Fibroblast of villous mesenchyme (primary cell): ENCODE measurements around the gene DARS2. TPM values are rescaled to one million over a fixed set of nuclear protein-coding genes. Genes with fewer than 3 reads are reported as not detected.
"Not testable (repeated sequence)": the region's sequence is repeated elsewhere in the genome, so short reads cannot be mapped to it uniquely, and the experiment has no call there.

Experiments
- DNase-seq: peaks from one replicate; pipeline ENCODE4 v3.0.0-alpha.2; 2010; ENCODE audit warnings: low read depth
- H3K4me3 ChIP-seq: 2 replicates; pipeline ENCODE4 v1.5.1; 2011; ENCODE audit warnings: low read depth, mild to moderate bottlenecking, low read length
- CTCF ChIP-seq: IDR thresholded peaks from 2 replicates; pipeline ENCODE4 v1.5.1; 2012; ENCODE audit warnings: low read depth, mild to moderate bottlenecking, low read length; ENCODE audit not compliant: insufficient read depth
- total RNA-seq: library from RNA; depleted of rRNA; stranded (reverse); fragments of >200 nt; gene quantifications from 2 replicates; pipeline ENCODE4 v1.2.3, GENCODE V29; 2012

DARS2 gene
- total RNA-seq = 20.6 and 31.5 TPM in 2 replicates

- no peak for TF ChIP-seq CTCF
- DNase-seq = peak; percentile 99
- H3K4me3 ChIP-seq = peak within 1 kb of the TSS; percentile 78
Measured at GRCh38 chr1:173824315-173825081, at the start of gene DARS2, which contains the start of gene CENPL. DARS2 (plus strand) TSS chr1:173824673; CDS start chr1:173825230, 557 bp downstream. CENPL (minus strand) TSS chr1:173824883; CDS start chr1:173811299, 13,584 bp downstream.

- H3K4me3 ChIP-seq = no peak overlapping the region
- no peak for DNase-seq
- TF ChIP-seq CTCF = no peak
Measured at GRCh38 chr1:173775578-173776226, 48.8 kb upstream of the DARS2 start.

GRCh38 chr1:173779936-173780335, 44.5 kb upstream of the DARS2 start:
- TF ChIP-seq CTCF = no peak
- DNase-seq = peak; percentile 58
- H3K4me3 ChIP-seq = no peak overlapping the region

- no peak overlapping the region for H3K4me3 ChIP-seq
- DNase-seq = no peak
- TF ChIP-seq CTCF = no peak
Measured at GRCh38 chr1:173784997-173785396, 39.5 kb upstream of the DARS2 start.

GRCh38 chr1:173789841-173790240, 34.6 kb upstream of the DARS2 start:
- DNase-seq = no peak
- H3K4me3 ChIP-seq = no peak overlapping the region
- TF ChIP-seq CTCF = no peak

- TF ChIP-seq CTCF = no peak
- no peak overlapping the region for H3K4me3 ChIP-seq
- DNase-seq = no peak
Measured at GRCh38 chr1:173798078-173798477, 26.4 kb upstream of the DARS2 start.

GRCh38 chr1:173799995-173800394, 24.5 kb upstream of the DARS2 start:
- not testable (repeated sequence) for DNase-seq, H3K4me3 ChIP-seq
